ENCODE measurements around the gene SKAP1. TPM values are rescaled to one million over a fixed set of nuclear protein-coding genes. Genes with fewer than 3 reads are reported as not detected.
"Not testable (repeated sequence)": the region's sequence is repeated elsewhere in the genome, so short reads cannot be mapped to it uniquely, and the experiment has no call there.

The SKAP1 gene
- total and polyA plus RNA-seq, 4 donors = 0.84 to 3.6 (median 3.1) TPM; not detected in 1

DNA sequence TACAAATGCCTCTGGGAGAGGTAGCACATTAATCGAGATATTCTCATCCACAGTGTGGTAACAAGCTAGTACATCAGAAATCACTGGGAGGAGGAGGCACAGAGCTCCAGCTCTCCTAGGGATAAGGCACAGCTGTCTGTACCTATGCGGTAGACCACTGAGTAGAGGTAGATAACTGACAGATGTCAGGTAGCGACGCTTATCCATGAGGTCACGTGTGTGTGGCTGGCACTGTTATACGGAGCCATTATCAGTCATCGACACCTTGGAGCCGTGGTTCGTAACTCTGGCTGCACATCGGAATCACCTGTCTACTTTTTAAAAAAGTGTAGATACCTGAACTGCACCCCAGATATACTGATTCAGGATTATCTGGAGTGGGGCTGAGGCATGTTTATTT lies 220.0 kb downstream of the SKAP1 start:
- no peaks in the 10 kb centered on the region for H3K4me1 ChIP-seq (ENCODE audit: control insufficient read depth in 1 of 2, insufficient read depth in 2 of 2, low read length in 2 of 2)
- H3K36me3 ChIP-seq (ENCODE audit: control insufficient read depth in 1 of 2, insufficient read depth in 2 of 2, low read length in 1 of 2) = no peaks in the 10 kb centered on the region
- H3K27ac ChIP-seq (ENCODE audit: low read depth in 1 of 2, low read length in 2 of 2) = no peak overlapping the region
- WGBS, 2 donors = 89% methylated on average over 10 of the region's 10 CpGs
- ATAC-seq (ENCODE audit: low FRiP score) (no peak), DNase-seq (no peak)
- H3K4me3 ChIP-seq (ENCODE audit: low read length in 2 of 2) = no peak overlapping the region
- intact Hi-C loops (cut with DNase I) = no loop called here
- H3K9me3 ChIP-seq (ENCODE audit: control insufficient read depth, low read length) = no peaks in the 10 kb centered on the region
- H3K27me3 ChIP-seq (ENCODE audit: control insufficient read depth in 1 of 2, insufficient read depth in 2 of 2, low read length in 1 of 2) = peaks cover 0 to 1% of the 10 kb centered on the region in 2 donors

DNA sequence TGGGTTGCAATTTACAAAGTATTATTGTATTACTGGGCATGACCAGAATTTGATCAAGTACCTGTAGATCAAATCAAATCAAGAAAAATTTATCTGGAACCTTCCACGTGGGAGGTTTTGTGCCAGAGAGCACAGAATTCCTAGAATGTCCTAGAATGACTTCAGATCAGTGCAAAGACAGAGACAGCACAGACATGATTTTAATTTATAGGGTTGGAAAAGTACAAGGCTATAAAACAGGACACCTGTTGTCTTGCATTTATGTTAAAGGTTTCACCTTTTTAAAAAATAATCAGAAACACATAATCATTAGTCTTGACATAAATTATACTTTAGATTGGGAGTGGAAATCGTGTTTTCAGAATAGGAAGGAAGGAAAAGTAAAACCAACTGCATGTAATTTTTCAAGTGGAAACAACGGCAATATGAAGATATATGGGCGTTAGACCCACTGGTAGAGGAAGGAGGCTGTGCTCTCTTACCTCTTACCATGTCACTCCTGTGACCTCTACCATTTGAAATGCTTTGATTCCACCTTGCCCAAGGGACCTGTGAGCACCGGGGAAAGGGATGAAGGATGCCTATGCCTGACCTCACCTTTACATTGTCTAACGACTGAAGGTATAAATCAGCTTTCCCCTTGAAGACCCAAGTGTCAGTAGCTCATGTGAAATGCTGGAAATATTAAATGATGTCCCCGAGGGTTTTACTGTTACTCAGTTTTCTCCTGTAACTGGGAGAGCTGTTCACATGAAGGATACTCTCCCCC lies 222.1 kb downstream of the SKAP1 start:
- H3K27me3 ChIP-seq (ENCODE audit: control insufficient read depth in 1 of 2, insufficient read depth in 2 of 2, low read length in 1 of 2) = peaks cover 0 to 1% of the 10 kb centered on the region in 2 donors
- DNase-seq (no peak), ATAC-seq (ENCODE audit: low FRiP score) (no peak)
- intact Hi-C loops (cut with DNase I) = no loop called here
- H3K4me1 ChIP-seq (ENCODE audit: control insufficient read depth in 1 of 2, insufficient read depth in 2 of 2, low read length in 2 of 2) = no peaks in the 10 kb centered on the region
- WGBS, 2 donors = 51 to 53% methylated on average over 7 of the region's 7 CpGs
- H3K9me3 ChIP-seq (ENCODE audit: control insufficient read depth, low read length) = no peaks in the 10 kb centered on the region
- H3K36me3 ChIP-seq (ENCODE audit: control insufficient read depth in 1 of 2, insufficient read depth in 2 of 2, low read length in 1 of 2) = no peaks in the 10 kb centered on the region
- no peak overlapping the region for H3K27ac ChIP-seq (ENCODE audit: low read depth in 1 of 2, low read length in 2 of 2)
- H3K4me3 ChIP-seq (ENCODE audit: low read length in 2 of 2) = no peak overlapping the region

- H3K36me3 ChIP-seq (ENCODE audit: control insufficient read depth in 1 of 2, insufficient read depth in 2 of 2, low read length in 1 of 2); ATAC-seq (ENCODE audit: low FRiP score); DNase-seq; H3K9me3 ChIP-seq (ENCODE audit: control insufficient read depth, low read length); H3K27ac ChIP-seq (ENCODE audit: low read depth in 1 of 2, low read length in 2 of 2); intact Hi-C loops (cut with DNase I); H3K27me3 ChIP-seq (ENCODE audit: control insufficient read depth in 1 of 2, insufficient read depth in 2 of 2, low read length in 1 of 2); H3K4me3 ChIP-seq (ENCODE audit: low read length in 2 of 2); H3K4me1 ChIP-seq (ENCODE audit: control insufficient read depth in 1 of 2, insufficient read depth in 2 of 2, low read length in 2 of 2): not testable (repeated sequence)
- WGBS, 2 donors = 69 to 70% methylated on average over 4 of the region's 4 CpGs
Observed at GRCh38 chr17:48207036-48207435, 223.0 kb downstream of the SKAP1 start.

- ATAC-seq (ENCODE audit: low FRiP score) = no peak
- no peaks in the 10 kb centered on the region for H3K9me3 ChIP-seq (ENCODE audit: control insufficient read depth, low read length)
- H3K4me1 ChIP-seq (ENCODE audit: control insufficient read depth in 1 of 2, insufficient read depth in 2 of 2, low read length in 2 of 2) = no peaks in the 10 kb centered on the region
- H3K27me3 ChIP-seq (ENCODE audit: control insufficient read depth in 1 of 2, insufficient read depth in 2 of 2, low read length in 1 of 2) = no peaks in the 10 kb centered on the region
- H3K27ac ChIP-seq (ENCODE audit: low read depth in 1 of 2, low read length in 2 of 2) = no peak overlapping the region
- H3K36me3 ChIP-seq (ENCODE audit: control insufficient read depth in 1 of 2, insufficient read depth in 2 of 2, low read length in 1 of 2) = no peaks in the 10 kb centered on the region
- H3K4me3 ChIP-seq (ENCODE audit: low read length in 2 of 2) = no peak overlapping the region
- no peak for DNase-seq
- 58 to 63% methylated on average over 2 of the region's 2 CpGs for WGBS, 2 donors
- intact Hi-C loops (cut with DNase I) = no loop called here
Observed at GRCh38 chr17:48202959-48203358, 227.1 kb downstream of the SKAP1 start.

DNA sequence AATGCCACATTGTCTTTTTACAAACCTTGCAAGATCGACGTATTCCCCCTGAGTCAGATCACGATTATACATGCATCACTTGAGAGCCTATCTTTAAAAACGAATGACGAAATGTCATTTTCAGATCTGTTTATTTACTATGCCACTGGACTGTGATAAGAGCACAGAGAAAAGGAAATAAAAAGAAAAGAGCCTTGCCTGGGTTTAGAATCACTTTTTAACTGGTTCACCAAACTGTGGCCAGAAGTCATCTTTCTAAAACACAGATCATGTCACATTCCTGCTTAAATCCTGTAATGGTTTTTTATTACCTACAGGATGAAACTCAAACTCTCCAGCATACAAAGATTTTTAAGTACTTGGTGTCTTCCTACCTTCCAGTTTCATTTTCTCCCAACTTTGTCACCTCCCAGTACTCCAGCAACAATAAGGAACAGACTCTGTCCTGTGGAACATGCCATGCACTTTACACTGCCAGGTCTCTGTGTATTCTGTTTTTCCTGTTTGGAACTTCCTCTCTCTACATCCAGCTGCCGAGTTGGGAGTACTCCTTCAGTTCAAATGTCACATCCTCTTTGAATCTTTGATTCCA lies 231.0 kb downstream of the SKAP1 start:
- H3K9me3 ChIP-seq (ENCODE audit: control insufficient read depth, low read length) = no peaks in the 10 kb centered on the region
- no peaks in the 10 kb centered on the region for H3K4me1 ChIP-seq (ENCODE audit: control insufficient read depth in 1 of 2, insufficient read depth in 2 of 2, low read length in 2 of 2)
- no peaks in the 10 kb centered on the region for H3K36me3 ChIP-seq (ENCODE audit: control insufficient read depth in 1 of 2, insufficient read depth in 2 of 2, low read length in 1 of 2)
- intact Hi-C loops (cut with DNase I) = no loop called here
- WGBS, 2 donors = 16 to 21% methylated on average over 6 of the region's 6 CpGs
- H3K4me3 ChIP-seq (ENCODE audit: low read length in 2 of 2) = no peak overlapping the region
- no peak overlapping the region for H3K27ac ChIP-seq (ENCODE audit: low read depth in 1 of 2, low read length in 2 of 2)
- H3K27me3 ChIP-seq (ENCODE audit: control insufficient read depth in 1 of 2, insufficient read depth in 2 of 2, low read length in 1 of 2) = peaks cover 0 to 1% of the 10 kb centered on the region in 2 donors
- ATAC-seq (ENCODE audit: low FRiP score) (no peak), DNase-seq (no peak)

DNA sequence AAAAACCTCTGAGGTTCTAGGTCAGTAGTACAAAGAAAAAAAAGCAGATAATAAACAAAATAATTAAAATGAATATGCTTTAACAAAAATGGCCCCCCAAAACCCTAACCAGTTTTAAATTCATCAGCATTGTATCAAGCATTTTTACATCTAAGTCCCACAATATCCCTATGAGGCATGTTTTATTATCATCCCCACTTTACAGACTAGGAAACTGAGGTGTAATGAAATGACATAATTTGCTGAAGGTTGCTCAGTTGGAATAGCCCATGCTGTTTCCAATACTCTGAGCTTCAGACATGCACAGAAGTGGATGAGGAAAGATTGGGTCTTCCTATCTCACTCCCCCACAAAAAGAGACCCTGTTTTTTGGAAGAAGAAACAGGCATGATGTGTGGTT lies 234.1 kb downstream of the SKAP1 start:
- H3K27me3 ChIP-seq (ENCODE audit: control insufficient read depth in 1 of 2, insufficient read depth in 2 of 2, low read length in 1 of 2) = peaks cover 0 to 1% of the 10 kb centered on the region in 2 donors
- H3K9me3 ChIP-seq (ENCODE audit: control insufficient read depth, low read length) = no peaks in the 10 kb centered on the region
- no peak overlapping the region for H3K4me3 ChIP-seq (ENCODE audit: low read length in 2 of 2)
- no peaks in the 10 kb centered on the region for H3K4me1 ChIP-seq (ENCODE audit: control insufficient read depth in 1 of 2, insufficient read depth in 2 of 2, low read length in 2 of 2)
- intact Hi-C loops (cut with DNase I) = no loop called here
- no peak for DNase-seq
- H3K36me3 ChIP-seq (ENCODE audit: control insufficient read depth in 1 of 2, insufficient read depth in 2 of 2, low read length in 1 of 2) = no peaks in the 10 kb centered on the region
- H3K27ac ChIP-seq (ENCODE audit: low read depth in 1 of 2, low read length in 2 of 2) = no peak overlapping the region
- no peak for ATAC-seq (ENCODE audit: low FRiP score)

DNA sequence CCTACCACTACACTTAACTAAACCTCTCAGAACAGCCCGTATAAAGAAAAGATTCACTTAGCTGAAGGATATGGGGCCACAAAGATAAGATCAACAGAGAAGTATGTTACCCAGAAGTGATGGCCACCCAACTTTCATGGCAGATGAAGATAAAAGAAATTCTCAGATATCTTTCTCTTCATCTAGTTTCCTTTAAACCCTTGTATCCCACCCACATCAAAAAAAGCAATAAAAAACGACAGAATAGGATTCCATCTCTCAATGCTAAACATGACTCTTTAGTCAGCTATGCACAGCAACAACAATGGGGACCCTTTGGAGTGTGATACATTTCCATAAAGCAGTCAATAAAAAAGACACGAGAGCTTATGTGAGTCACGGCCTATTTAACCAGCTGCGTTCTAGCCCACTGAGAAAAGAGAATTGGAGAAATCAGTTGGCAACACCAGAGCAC lies 235.9 kb downstream of the SKAP1 start:
- no peak overlapping the region for H3K4me3 ChIP-seq (ENCODE audit: low read length in 2 of 2)
- H3K4me1 ChIP-seq (ENCODE audit: control insufficient read depth in 1 of 2, insufficient read depth in 2 of 2, low read length in 2 of 2) = no peaks in the 10 kb centered on the region
- WGBS, 2 donors = 41 to 47% methylated on average over 5 of the region's 5 CpGs
- DNase-seq = no peak
- no peak for ATAC-seq (ENCODE audit: low FRiP score)
- H3K36me3 ChIP-seq (ENCODE audit: control insufficient read depth in 1 of 2, insufficient read depth in 2 of 2, low read length in 1 of 2) = no peaks in the 10 kb centered on the region
- H3K27ac ChIP-seq (ENCODE audit: low read depth in 1 of 2, low read length in 2 of 2) = no peak overlapping the region
- peaks cover 0 to 1% of the 10 kb centered on the region in 2 donors for H3K27me3 ChIP-seq (ENCODE audit: control insufficient read depth in 1 of 2, insufficient read depth in 2 of 2, low read length in 1 of 2)
- H3K9me3 ChIP-seq (ENCODE audit: control insufficient read depth, low read length) = peaks cover under 1% of the 10 kb centered on the region
- intact Hi-C loops (cut with DNase I) = no loop called here

DNA sequence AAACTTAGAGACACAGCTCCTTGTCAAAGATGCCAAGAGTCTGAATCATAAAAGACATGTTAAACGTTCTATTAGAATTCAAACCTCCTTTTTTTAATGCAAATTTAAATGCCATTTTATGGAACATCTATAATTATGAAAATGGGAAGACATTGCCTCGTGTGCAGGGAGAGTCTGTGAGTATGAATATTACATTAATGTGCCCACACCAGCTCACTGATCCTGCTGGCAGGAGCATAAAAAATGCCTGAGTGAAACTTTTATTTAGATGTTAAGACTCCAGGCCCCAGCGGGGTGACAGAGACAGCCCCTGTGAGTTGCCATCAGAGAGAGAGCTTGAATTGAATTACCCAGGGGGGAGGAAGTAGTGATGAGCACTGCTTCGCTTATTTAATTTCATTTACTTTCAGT lies 237.7 kb downstream of the SKAP1 start:
- no peak for ATAC-seq (ENCODE audit: low FRiP score)
- H3K4me3 ChIP-seq (ENCODE audit: low read length in 2 of 2) = no peak overlapping the region
- H3K27me3 ChIP-seq (ENCODE audit: control insufficient read depth in 1 of 2, insufficient read depth in 2 of 2, low read length in 1 of 2) = peaks cover 0 to 1% of the 10 kb centered on the region in 2 donors

GRCh38 chr17:48191362-48191761 lies 238.7 kb downstream of the SKAP1 start:
- peaks cover 3% of the 10 kb centered on the region for H3K9me3 ChIP-seq (ENCODE audit: control insufficient read depth, low read length)
- no peak overlapping the region for H3K4me3 ChIP-seq (ENCODE audit: low read length in 2 of 2)
- H3K27ac ChIP-seq (ENCODE audit: low read depth in 1 of 2, low read length in 2 of 2) = no peak overlapping the region
- peaks cover 0 to 1% of the 10 kb centered on the region in 2 donors for H3K27me3 ChIP-seq (ENCODE audit: control insufficient read depth in 1 of 2, insufficient read depth in 2 of 2, low read length in 1 of 2)
- ATAC-seq (ENCODE audit: low FRiP score) (no peak), DNase-seq (no peak)
- intact Hi-C loops (cut with DNase I) = no loop called here
- 57 to 59% methylated on average over 1 of the region's 1 CpG for WGBS, 2 donors
- H3K4me1 ChIP-seq (ENCODE audit: control insufficient read depth in 1 of 2, insufficient read depth in 2 of 2, low read length in 2 of 2) = no peaks in the 10 kb centered on the region
- no peaks in the 10 kb centered on the region for H3K36me3 ChIP-seq (ENCODE audit: control insufficient read depth in 1 of 2, insufficient read depth in 2 of 2, low read length in 1 of 2)

More for the DNA sequence above, 237.7 kb downstream of the SKAP1 start:
- DNase-seq = no peak
- 33 to 36% methylated on average over 4 of the region's 4 CpGs for WGBS, 2 donors
- Histone ChIP-seq H3K9me3 (ENCODE audit: control insufficient read depth, low read length) (peaks cover 3% of the 10 kb centered on the region), H3K36me3 (ENCODE audit: control insufficient read depth in 1 of 2, insufficient read depth in 2 of 2, low read length in 1 of 2) (no peaks in the 10 kb centered on the region), H3K27ac (ENCODE audit: low read depth in 1 of 2, low read length in 2 of 2) (no peak overlapping the region), H3K4me1 (ENCODE audit: control insufficient read depth in 1 of 2, insufficient read depth in 2 of 2, low read length in 2 of 2) (no peaks in the 10 kb centered on the region)
- intact Hi-C loops (cut with DNase I) = no loop called here

Data from aorta (tissue), 5 donors.